Neural cell (in vitro differentiated cells): Measurements from ENCODE around the gene COL6A3.

Source experiments
- EZH2 ChIP-seq: fragments of 200-600, 300-800 bp; shearing (Covaris generic), sonication (generic); IDR thresholded peaks from 2 replicates; pipeline ENCODE4 v1.6.1; 2014; ENCODE audit warnings: antibody characterized with exemption, low read length, borderline replicate concordance, mild to moderate bottlenecking; ENCODE audit not compliant: insufficient read depth, poor library complexity, severe bottlenecking
- POLR2AphosphoS5 ChIP-seq: IDR thresholded peaks from 2 replicates; pipeline ENCODE4 v1.6.1; 2012
- REST ChIP-seq: IDR thresholded peaks from 2 replicates; pipeline ENCODE4 v1.6.1; 2012; ENCODE audit warnings: borderline replicate concordance

- TF ChIP-seq EZH2 (no peak), POLR2AphosphoS5 (no peak), REST (no peak)
Measured at GRCh38 chr2:237400199-237400598, 13.8 kb downstream of the COL6A3 start.
